Endometrial microvascular endothelial cells (primary cell): ENCODE results near the gene WDR35. TPM values are rescaled to one million over a fixed set of nuclear protein-coding genes. Genes with fewer than 3 reads are reported as not detected.
"Not testable (repeated sequence)": the region's sequence is repeated elsewhere in the genome, so short reads cannot be mapped to it uniquely, and the experiment has no call there.

Experiments
- in situ Hi-C: cut with HindIII; loops from 2 replicates; pipeline ENCODE4 v1.10.0; 2017; ENCODE audit warnings: low sequenced_read_pairs, low pct_unique_long_range_greater_than_20kb; ENCODE audit errors: inconsistent ontology term
- total RNA-seq: library from RNA; depleted of rRNA; stranded (reverse); fragments of >200 nt; gene quantifications from one replicate; pipeline ENCODE4 v1.2.3, GENCODE V29; 2015; ENCODE audit errors: inconsistent ontology term

WDR35 gene
- total RNA-seq, 1 donor from 2014 or later = 7.0 TPM

- in situ Hi-C loops = no loop called here
These were observed 88.9 kb downstream of the WDR35 start for GRCh38 chr2:19900931-19901441.

GRCh38 chr2:19899985-19900930, 89.6 kb downstream of the WDR35 start:
- in situ Hi-C loops = no loop called here

- in situ Hi-C loops = no loop called here
These were observed 91.1 kb downstream of the WDR35 start for GRCh38 chr2:19898592-19899329.

GRCh38 chr2:19897623-19898245, 92.2 kb downstream of the WDR35 start:
- in situ Hi-C loops = no loop called here

GRCh38 chr2:19895535-19895934, 94.4 kb downstream of the WDR35 start:
- in situ Hi-C loops = no loop called here

- in situ Hi-C loops = no loop called here
These were observed 95.6 kb downstream of the WDR35 start for GRCh38 chr2:19894134-19894792.

- in situ Hi-C loops = no loop called here
These were observed 96.3 kb downstream of the WDR35 start for GRCh38 chr2:19893520-19894133.

GRCh38 chr2:19891971-19892370, 97.9 kb downstream of the WDR35 start:
- in situ Hi-C loops = not testable (repeated sequence)

GRCh38 chr2:19890104-19890503, 99.8 kb downstream of the WDR35 start:
- in situ Hi-C loops = no loop called here

GRCh38 chr2:19888831-19889230, 101.1 kb downstream of the WDR35 start:
- in situ Hi-C loops = no loop called here

GRCh38 chr2:19887510-19887909, 102.4 kb downstream of the WDR35 start:
- in situ Hi-C loops = no loop called here

- in situ Hi-C loops = no loop called here
These were observed 103.6 kb downstream of the WDR35 start for GRCh38 chr2:19886261-19886660.

GRCh38 chr2:19885791-19886190, 104.1 kb downstream of the WDR35 start:
- in situ Hi-C loops = no loop called here

- in situ Hi-C loops = no loop called here
These were observed 105.8 kb downstream of the WDR35 start for GRCh38 chr2:19883971-19884720.

- in situ Hi-C loops = no loop called here
These were observed 106.4 kb downstream of the WDR35 start for GRCh38 chr2:19883486-19883885.

GRCh38 chr2:19882286-19882685, 107.6 kb downstream of the WDR35 start:
- in situ Hi-C loops = no loop called here

GRCh38 chr2:19881908-19882265, 108.0 kb downstream of the WDR35 start:
- in situ Hi-C loops = no loop called here
